Measurements from ENCODE around the gene TAF10.

TAF10 gene

DNA sequence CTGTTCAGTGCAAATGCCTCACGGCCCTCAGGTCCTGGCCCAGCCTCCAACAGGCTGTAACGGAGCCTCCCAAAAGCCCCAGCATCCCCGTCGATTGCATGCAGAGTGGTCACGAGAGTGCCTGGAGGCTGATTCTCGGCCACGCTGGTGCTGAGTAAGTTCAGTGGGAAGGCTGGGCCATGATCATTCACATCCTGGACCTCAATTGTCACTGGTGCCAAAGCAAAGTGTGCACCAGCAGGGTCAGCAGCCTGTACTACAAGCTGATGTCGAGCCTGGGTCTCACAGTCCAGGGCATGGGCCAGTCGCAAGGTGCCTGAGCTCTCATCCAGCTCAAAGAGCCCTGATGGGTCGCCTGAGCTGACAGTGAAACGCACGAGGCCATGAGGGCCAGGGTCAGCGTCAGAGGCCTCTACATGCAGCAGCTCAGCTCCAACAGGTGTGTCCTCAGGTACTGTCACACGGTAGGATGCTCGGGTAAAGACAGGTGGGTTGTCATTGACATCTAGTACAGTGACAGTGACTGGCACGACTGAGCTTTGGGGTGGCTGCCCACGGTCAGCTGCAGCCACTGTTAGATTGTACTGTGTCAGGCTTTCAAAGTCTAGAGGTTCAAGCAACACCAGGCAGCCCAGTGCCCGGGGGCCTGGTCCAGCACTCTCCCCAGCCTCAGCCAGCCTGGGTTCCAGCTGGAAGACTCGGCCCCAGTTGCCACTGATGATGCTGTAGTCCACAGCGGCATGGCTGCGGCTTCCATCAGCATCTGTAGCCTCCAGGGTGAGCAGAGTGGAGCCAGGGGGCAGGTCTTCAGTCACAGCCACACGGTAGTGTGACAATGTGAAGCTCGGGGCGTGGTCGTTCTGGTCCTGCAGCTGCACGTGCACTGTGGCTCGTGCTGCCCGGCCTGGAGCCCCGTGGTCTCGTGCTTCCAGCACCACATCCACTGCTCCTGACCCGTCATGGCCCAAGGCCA is 11.7 kb upstream of the TAF10 start:
- no peak for DNase-seq

DNA sequence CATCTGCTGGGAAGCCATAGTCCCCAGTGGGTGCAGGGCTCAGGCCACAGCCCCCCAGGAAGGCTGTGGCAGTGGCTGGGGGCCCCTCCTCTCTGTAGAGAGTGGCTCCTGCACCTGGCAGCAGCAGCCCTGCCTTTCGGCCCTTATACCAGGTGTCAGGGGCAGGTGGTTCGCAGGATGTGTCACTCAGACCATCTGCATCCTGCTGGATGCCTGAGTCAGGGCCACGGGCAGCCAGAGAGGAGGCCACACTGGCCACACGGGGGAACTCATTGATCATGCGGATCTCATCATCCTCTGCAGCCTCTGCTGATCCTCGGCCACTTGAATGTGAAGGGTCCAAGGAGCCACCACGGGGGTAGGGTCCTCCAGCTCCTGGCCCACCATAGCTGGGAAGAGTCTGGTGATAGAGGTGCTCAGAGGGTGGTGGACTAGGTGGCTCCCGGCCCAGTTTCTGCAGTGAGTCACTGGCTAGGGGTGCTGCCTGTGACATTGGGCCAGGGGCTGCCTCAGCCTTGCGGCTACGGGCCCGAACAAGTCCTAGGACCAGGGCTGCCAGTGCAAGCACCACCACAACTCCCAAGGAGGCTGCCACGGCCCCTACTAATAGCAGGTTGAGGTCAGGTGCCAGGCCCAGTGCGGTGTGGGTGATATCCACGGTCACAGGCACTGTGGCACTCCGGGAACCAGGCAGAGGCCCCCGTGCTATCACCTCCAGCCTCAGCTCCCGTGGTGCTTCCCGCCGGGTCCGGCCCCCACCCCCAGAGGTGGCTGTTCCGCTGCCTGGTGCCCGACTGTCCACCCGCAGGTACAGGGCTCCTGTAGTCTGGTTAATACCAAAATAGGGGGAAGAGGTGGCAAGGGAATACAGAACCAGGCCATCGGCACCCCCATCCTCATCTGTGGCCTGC is 10.5 kb upstream of the TAF10 start:
- no peak for DNase-seq

DNA sequence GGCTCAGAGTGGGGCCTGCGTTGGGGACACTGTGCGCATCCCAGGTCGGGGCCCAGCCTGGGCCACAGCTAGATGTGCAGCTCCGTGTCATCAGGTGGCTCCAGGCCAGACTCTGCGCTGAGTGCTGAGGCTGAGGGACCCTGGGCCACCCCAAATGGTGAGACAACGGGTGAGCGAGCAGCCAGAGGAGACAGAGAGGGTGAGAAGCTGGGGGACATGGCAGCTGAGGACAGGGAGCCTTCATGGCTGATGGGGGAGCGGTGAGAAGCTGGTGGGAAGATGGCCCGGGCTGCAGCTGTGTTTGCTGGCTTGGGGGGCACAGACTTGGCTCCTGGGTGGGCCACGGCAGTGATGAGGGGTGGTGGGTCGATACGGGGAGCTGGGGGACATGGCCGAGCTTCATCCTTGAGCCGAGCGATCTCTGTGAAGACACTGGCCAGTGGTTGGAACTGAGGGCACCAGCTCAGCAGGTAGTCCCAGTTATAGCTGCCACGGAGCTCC is 9.7 kb upstream of the TAF10 start:
- no peak for DNase-seq

DNA sequence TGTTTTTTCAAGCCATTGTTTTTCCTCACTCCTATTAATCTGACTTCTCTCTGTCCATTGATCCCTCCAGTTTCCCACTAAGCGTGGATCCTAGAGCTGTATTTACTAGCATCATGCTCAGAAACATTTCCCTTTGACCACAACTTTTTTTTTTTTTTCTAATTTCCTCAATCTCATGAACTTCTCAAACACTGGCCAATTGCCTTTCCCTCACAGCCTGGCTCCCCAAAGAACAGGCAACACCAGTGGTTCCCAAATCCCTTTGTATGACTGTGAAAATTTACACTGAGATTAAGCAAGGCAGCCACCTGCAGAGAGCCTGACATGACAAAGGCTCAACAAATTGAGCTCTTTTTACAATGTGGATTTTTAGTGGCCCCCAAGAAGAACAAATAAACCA is 8.6 kb upstream of the TAF10 start:
- no peak for DNase-seq

DNA sequence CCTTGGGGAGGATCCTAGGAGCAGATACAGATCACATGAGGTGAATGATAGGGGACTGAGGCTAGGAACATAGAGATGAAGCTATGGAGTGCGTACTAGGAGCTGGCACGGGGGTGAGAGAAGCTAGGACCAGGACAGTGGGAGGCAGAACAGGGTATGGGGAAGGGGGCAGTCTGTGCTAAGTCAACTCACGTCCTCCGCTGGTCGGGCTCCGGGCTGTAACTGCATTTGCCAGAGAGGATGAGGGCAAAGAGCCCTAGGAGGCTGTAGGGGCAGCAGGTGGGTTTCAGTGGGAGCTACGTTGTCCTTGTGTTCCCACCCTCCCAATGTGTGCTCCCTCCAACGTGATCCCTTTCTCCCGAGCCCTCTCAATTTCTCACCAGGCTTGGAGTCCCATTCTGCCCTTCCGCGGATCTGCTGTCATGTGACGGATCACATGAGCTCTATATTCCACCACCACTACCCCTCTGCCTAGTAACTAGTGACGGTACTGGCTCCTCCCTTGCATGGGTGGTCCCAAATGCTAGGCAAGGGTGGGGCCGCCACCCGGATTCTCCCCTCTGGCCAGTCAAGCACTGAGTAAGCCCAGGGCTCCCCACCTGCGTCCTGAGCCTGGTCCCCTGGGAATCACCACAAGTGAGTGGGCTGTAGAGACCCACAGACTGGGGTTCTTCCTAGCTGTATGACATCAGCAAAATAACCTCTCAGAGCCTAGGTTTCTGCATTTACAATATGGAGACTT is 7.2 kb upstream of the TAF10 start, which contains the start of gene TPP1:
TPP1 (minus strand) TSS at position 419 of the 742 bp plus-strand sequence; CDS start at position 397, 22 bp downstream.
- peak; percentile 92 for DNase-seq

DNA sequence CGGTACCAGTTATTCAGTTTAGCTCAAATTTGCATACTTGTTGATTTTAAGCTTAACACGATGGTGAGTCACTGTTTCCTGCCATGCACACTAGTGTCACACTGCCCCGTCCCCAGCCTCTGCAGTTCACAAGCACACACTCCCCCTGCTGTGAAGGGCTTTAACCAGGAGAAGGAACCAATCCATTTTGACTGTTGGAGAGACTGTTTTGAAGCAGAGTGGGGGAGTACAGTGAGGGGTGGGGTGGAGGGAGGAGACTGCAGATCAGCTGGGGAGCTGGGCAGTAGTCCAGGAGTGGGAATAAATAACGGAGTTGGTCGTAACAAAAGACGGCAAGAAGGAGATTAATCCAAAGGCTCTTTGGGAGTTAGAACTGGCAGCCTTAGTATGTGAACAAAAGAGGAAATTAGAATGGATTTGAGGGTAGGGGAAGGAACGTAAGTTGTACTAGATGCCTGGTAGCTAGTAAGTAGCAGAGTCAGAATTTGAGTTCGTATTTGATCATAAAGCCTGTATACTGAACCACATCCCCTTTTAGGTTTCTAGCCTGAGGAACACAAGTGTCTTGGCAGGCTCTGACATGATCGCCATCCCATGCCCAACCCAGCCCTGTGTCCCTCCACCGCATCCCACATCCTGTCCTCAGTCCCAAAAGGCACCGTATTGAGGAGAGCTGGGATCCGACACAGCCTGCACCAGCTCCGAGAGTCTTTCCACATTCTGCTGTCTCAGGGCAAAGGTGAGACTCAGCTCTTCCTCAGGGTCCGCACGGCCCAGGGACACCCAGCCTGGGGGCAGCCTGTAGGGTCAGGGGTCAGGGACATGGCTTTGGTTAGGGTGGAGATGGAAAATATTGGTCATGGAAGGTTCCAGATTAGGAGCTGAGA is 6.3 kb upstream of the TAF10 start:
- no peak for DNase-seq

DNA sequence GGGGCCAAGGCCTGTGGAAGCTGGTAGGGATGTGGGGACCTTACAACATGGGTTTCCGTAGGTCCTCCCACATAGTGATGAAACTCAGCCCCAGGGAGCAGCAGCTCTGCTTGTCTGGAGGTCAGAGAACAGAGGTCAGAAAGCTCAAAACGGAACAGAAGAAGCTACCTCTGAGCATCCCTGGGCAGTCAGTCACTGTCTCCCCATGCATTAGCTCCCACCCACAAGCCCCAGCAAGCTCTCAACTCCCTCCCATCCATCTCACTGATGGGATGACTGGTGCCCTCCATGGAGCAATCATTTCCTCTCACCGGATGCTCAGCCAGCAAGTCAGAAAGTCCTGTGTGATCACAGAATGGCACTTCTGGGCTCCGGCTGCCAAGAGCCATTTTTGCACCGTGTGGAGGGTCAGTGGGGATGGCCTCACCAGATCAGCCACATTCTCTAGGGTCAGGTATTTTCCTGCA is 5.3 kb upstream of the TAF10 start:
- DNase-seq = no peak

DNA sequence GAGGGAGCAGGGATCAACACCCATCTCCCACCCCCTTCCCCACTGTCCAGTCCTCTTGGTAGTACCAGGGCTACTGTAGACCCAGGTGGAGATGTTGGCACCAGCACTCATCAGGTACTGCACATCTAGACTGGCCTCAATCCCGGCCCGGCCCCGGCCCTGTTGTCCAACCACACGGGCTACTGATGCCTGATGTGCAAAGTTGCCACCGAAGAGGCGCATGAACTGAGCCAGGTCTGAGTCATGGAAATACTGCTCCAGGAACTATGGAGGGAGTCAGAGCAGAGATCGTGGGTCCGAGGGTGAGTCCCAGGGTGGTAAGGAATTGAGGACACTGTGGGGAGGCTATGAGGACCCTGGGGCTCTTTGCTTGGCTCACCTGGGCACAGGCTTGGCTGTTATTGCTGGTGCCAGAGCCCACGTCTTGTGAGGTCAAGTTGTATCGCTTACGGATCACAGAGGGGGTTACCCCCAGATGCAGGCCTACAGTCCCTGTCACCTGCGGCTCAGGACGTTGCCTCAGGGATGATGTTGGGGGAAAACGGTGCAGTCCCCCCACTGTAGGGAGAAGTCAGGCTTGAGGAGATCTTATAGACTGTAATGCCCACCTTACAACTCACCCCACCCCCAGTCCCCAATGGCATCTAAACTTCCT is 4.7 kb upstream of the TAF10 start:
- no peak for DNase-seq

DNA sequence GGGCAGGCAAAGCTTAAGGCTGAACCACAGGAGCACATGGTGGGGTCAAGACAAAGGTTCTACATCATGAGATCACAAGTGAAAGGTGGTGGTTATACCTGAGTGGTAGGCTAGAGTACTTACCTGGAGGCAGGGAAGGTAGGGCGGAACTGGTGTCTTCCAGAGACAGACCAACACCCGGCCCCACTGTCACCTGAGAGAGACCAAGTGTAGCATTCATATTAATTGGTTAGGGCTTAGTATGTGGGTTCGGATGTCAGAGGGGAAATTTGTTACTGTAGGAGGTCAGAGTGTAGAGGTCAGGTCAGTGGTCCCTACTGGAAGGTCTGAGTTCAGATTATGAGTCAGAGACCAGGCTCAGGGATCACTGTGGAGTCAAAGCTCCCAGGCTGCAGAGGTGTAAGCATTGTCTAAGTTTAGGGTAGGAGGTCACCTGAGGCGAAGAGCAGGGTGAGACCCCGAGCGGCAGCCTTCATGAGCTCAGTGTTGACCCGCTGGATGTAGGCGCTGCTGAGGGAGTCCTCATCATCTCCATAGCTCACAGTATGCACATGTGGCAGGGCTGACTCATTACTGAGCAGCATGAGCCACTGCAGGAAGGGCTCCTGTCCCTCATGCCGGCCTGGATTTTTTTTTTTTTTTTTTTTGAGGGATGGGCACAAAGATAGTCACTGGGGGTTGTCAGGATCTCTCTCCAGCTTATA is 4.0 kb upstream of the TAF10 start:
- no peak for DNase-seq

DNA sequence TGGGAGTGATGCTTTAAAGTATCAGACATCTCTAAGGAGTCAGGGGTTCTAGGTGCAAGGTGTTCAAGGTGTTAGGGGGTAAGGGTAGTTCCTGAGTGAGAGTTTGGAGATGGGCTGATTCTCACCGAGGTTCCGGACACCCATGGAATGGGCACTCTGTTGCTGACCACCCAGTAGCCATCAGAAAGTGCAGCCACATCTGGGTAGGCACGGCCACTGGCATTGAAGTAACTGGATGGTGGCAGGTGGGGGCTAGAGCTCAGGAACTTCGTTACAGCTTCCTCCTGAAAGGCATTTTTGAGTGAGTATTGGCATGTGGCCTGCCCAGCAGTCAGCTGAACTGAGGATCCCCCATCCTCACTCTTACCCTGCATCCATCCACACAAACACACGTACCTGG is 3.0 kb upstream of the TAF10 start:
- DNase-seq = no peak

DNA sequence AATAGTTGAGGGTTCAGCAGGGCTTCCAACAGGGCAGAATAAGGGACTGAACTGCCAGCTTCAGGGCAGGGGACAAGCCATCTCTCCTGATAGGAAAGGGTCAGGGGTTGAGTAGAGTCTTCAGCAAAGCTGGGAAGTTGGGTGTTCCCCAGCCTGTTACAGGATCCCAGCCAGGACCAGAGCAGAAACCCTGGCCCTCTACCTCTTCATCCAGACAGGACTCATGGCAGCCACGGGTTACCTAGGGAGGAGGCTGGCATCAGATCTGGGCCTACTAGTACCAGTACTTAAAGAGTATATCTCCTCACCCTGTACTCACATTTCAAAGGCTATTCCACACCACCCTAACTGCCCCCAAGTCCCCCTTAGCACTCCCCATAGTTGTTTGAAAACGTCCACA is 2.4 kb upstream of the TAF10 start:
- DNase-seq = no peak

DNA sequence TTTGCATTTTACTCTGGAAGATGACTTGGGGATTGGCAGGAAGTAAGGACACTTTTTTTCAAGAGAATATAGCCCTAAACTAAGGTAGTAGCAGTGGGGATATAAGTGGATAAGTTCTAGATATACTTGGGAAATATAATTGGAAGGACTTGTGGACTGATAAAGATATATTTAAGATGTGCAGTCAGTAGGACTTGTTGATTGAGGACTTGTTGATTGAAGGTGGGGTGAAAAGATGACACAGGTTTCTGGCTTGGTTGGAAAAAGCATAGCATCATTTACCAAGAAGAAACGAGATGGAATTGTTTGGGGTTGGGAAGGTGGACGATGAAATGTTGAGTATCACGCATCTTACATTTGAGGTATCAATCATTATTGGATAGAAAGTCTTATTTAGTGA is 1.5 kb upstream of the TAF10 start:
- no peak for DNase-seq

DNA sequence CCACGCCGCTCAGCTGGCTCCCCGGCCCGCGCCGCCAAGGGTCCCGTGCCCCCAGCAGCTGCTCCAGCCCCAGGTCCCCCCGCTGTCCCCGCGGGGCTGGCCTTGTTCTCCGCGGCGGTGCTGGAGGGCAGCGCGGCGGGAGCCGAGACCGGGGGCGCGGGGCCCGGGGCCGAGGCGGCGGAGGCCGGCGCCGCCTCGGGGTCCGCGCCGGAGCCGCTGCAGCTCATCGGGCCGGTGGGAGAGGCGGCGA is 128 bp downstream of the TAF10 start:
- DNase-seq = no peak

DNA sequence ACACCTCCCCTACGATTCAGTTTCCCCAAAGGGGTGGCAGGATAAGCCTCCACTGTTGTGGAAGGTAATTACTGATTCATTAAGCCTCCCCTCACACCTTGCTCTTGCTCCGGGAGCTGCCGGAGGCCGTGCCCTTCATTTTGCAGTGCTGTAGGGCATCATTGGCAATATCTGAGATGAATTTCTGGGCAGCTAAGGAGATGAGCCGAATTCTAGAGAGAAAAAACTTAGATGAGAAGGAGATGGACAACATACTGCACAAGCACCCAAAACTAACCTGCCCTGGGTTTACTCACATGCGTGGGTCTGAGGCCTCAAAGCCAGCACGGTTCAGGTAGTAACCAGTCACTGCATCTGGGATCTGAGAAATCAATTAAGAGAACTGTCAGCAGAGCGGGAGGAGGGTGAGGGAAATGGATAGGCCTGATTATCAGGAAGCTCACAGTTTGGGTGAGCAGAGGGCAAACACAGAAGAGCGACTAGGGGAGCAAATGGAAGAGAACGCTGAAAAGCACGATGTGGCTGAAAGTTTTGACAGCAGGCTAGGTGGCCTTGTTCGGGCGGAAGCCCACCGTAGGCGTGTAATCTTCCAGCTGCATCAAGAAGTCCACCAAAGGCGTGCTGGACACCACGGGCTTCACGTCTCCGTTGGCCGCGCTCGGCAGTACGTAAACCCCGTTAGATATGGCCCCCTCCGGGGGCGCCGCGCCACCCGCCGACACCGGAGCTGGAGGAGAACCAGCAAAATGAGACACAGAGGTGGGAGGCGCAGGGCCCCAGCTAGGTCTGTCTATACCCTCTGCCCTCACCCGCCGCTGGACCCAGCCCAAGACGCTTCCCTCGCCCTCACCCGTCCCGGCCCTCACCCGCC is 689 bp downstream of the TAF10 start:
- no peak for DNase-seq

DNA sequence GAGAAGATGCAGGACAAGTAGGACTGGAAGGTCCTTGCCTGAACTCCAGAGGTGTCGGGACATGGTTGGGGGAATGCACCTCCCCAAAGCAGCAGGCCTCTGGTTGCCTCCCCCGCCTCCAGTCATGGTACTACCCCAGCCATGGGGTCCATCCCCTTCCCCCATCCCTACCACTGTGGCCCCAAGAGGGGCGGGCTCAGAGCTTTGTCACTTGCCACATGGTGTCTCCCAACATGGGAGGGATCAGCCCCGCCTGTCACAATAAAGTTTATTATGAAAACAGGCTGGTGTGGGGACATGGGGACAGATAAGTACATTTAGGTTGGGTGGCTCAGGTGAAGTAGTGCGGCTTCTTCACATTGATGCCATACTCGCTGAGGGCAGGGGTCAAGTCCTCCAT is 1.4 kb downstream of the TAF10 start:
- DNase-seq = no peak

DNA sequence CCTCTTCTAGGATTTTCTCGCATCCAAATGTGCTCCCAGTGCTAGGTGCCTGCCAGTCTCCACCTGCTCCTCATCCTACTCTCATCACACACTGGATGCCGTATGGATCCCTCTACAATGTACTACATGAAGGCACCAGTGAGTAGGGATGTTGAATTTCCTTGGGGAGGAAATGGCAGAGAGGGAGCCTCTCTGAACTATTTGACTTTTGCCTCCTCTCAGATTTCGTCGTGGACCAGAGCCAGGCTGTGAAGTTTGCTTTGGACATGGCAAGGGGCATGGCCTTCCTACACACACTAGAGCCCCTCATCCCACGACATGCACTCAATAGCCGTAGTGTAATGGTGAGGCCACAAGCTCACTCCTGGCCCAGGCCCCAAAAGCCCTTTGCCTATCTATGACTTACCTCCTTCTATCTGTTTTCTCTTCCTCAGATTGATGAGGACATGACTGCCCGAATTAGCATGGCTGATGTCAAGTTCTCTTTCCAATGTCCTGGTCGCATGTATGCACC is 2.5 kb downstream of the TAF10 start:
- no peak for DNase-seq

DNA sequence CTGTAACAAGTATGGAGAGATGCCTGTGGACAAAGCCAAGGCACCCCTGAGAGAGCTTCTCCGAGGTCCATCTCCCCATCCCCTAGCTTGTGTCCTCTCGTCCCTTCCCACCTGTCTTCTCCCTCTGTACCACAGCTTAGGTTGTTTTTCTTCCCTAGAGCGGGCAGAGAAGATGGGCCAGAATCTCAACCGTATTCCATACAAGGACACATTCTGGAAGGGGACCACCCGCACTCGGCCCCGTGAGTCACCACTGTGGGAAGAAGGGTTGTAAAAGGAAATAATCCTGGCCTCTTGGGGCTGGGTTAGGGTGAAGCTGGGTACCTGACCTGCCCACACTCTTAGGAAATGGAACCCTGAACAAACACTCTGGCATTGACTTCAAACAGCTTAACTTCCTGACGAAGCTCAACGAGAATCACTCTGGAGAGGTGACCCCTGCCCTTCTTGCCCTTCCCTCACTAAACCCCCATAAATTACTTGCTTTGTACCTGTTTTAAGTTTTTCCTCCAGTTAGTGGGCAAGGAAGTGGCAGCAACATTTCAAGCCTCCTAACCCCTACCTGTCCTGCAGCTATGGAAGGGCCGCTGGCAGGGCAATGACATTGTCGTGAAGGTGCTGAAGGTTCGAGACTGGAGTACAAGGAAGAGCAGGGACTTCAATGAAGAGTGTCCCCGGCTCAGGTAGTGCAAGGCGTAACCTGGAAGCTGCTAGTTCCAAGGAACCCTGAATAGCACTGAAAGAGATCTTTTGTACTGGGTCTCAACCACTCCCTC is 3.1 kb downstream of the TAF10 start:
- DNase-seq = no peak

DNA sequence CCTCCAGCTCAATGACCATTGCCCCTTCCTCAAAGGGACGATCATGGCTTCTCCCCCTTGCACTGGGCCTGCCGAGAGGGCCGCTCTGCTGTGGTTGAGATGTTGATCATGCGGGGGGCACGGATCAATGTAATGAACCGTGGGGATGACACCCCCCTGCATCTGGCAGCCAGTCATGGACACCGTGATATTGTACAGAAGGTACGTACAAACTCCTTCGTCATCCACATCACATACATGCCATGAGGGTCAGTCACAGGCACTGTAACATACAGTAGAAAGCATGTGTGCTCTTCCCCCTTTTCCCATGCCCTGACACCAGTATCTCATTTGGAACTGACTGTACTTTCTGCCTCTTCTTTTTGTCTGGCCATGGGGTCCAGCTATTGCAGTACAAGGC is 4.0 kb downstream of the TAF10 start:
- no peak for DNase-seq
